Stimulated activated CD4-positive, alpha-beta T cell treated with anti-CD3 and anti-CD28 coated beads, Interleukin-4, amount 100 ng/mL, for 48 hours (primary cell): ENCODE results near the gene NT5DC3.

Experiments used
- DNase-seq, 2 donors: peaks; one replicate each; pipeline ENCODE4 v3.0.0-alpha.2; 2020; ENCODE audit warnings: low read depth in 2 of 2

The NT5DC3 gene

DNA sequence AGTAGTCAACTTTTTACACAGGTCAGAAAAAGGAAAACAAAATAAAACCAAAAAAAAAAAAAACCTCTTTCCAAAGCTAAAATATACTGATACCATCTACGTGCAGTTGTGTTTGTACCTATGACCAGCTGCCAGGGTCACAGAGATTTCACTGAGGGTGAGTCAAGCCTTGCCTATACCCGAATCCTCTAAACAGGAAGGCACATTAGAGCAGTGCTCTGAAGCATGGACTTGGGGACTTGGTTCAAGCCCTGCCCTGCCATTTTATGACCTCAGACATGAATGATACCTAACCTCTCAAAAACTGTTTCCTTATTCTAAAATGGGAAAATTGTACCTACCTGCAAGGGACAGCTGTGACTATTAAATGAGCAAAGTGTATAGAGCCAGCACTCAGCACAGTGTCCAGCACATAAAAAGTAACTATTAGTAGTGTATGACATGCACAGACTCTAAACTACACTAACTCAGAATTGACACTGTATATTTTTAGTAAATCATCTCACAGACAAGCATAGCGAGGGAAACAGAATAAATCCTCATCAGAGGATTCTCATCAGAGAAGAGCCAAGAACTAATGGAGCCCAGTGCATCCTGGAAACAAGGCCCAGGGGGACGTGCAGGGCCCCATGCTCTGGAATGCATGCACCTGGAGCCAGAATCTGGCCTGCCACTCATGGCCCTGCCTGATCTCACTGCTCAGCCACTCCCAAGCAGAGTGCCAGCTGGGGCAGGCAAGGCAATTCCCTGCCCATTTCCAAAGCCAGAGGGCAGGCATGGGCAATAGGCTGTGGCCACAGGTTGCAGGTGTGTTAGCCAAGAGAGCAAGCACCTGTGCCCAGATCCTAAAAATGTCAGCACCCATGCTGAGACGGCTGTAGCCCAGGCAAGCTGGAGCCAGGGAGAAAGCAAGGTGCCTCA lies 57.0 kb downstream of the NT5DC3 start:
- DNase-seq = no peak

DNA sequence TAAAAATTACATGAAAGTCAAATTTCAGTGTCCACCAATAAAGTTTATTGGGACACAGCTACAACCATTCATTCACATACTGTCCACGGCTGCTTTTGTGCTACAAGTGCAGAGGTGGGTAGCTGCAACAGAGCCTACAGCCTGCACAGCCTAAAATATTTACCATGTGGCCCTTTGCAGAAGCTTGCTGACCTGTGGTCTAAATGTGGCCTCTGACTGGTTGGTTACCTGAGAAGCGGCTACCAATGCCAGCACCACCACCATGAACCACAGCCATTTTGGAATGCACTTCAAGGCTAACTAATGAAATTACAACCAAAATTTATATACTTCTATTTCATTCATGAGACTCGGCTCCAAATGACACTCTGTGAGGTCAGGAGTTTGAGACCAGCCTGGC lies 58.6 kb downstream of the NT5DC3 start:
- no peak for DNase-seq

- DNase-seq = no peak
Observed at GRCh38 chr12:103780992-103781391, 60.0 kb downstream of the NT5DC3 start.

- no peak for DNase-seq
Observed at GRCh38 chr12:103780093-103780440, 61.0 kb downstream of the NT5DC3 start.

- DNase-seq = no peak
Observed at GRCh38 chr12:103779410-103780092, 61.5 kb downstream of the NT5DC3 start.

GRCh38 chr12:103778781-103779180 lies 62.3 kb downstream of the NT5DC3 start:
- no peak for DNase-seq

DNA sequence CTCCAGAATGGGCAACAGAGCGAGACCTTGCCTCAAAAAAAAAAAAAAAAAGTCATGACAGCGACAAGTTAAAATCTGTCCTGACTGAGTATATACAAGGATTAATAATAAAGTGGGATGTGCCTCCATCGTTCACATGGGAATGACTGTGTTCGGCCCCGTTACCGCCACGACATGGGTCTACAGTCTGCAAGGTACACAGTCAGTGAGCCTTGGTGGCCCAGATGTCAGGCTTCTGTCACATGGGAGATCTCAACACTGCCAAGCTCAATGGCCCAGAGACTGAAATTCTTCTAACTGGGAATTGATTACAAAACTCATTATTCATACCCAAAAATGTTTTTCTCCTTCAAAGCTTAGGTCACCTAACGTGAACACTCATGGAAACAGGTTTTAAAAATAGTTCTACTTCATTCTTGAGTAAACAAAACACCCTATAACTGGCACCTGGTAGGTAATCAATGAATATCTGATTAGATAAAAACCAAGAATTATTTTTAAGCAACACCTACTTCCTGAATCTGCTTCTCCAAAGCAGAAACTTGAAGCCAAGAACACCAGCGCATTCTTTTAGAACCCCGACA lies 66.0 kb downstream of the NT5DC3 start:
- DNase-seq = no peak

DNA sequence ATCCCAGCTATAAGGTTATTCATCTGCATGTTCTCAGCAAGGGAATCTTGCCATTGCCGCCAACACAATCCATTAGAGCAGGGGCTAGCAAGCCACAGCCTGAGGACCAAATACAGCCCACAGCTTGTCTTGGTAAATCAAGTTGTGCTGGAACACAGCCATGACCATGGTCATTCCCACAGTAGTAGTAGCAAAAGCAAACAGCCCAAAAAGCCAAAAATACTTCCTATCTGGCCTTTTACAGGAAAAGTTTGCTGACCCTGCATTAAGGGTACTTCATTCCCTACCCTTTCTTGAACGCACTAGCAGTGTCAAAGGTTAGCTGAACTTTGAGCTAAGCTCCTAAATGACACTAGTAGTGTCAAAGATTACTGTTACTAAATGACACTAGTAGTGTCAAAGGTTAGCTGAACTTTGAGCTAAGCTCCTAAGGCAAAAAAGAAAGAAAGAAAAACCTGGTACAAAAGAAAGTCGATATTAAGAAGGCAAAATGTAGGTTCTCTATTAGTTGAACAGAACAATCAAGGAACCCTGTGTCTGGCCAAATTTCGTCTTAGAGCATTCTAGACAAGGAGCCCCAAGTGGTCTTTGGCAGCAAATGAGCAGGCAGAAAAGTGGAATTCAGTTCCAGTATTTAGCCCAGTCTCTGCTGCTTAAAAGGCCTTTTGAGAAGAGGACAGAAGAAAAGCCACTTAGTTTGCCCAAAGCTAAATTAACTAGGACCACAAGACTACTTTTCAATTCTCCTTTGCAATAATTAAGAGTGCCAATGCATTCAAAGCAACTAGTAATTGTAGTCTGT lies 67.7 kb downstream of the NT5DC3 start:
- DNase-seq = no peak

DNA sequence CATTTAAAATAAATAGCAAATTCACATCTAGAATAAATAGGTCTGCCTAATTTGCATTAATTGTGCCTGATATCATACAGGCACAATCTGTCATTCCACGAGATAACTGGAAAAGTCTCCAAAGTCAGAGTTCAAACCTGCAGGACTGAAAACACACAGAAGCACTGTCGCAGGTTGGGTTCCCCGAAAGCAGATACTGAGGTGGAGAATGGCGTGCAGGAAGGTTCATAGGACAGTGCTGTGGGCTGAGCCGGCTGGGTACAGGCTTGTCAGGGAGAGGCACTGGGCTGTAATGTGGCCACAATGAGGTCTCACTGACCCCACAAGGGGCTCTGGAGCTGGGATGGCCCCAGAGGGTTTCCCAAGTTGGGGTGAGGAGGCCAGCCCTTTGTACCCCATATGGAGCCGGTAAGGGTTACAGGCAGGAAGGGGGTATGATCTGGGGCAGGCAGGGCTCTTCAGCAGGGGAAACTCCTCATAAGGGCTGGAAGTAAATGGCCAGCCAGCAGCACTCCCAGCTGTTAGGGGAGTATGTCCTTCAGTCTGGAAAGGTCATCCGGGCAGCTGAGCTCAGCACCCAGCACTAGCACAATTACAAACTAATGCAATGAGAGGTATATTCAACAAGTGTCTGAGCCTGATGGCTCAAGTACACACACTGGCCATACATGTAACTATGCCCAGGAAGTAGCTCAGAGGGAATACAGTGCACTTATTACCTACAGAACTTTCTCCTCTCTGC lies 68.5 kb downstream of the NT5DC3 start:
- DNase-seq = no peak

DNA sequence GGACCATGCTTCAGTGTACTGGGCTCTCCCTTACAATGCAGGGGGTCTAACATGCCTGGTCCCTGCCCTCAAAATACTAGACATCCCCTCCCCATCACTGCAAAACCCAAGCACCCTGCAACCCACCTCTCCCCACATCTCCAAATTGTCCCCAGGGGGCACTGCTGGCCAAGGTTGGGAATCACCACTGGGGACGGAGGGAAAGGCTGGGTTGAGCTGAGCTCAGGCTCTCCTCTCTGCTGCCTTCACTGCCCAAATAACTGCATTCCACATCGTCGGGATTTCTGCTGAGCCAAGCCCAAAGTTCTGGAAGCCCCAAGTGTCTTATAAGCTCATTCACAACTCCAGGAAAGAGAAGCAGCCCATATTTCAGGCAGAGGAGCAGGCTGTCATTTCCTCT lies 69.6 kb downstream of the NT5DC3 start:
- DNase-seq = no peak

- no peak for DNase-seq
Observed at GRCh38 chr12:103769240-103769945, 71.6 kb downstream of the NT5DC3 start.

DNA sequence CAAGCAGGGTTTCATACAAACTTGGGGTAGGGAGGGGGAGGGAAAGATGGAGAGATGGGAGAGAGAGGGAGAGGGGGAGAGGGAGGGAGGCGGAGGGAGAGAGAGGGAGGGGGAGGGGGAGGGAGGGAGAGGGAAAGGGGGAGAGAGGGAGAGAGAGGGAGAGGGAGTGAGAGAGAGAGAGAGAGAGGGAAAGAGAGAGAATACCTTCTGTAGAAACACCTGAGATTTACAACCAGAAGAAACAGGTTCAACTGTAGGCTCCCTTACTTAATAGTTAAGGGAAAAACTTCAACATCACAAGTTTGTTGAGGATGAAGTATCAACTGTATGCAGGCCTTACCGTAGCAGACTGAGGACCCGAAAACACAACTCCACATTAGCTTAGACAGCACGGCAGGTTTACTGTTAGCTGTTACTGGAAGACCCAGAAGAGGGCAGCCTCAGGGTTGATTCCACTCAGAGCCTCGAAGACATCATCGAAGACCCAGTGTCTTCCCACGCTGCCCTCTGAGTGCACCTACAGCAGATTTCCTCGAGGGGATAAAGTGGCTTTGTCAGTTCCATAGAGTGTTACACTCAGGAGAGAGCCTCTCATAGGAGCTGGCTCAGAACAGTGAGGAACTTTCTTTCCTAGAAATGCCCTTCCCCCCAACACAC lies 72.4 kb downstream of the NT5DC3 start:
- DNase-seq = no peak

DNA sequence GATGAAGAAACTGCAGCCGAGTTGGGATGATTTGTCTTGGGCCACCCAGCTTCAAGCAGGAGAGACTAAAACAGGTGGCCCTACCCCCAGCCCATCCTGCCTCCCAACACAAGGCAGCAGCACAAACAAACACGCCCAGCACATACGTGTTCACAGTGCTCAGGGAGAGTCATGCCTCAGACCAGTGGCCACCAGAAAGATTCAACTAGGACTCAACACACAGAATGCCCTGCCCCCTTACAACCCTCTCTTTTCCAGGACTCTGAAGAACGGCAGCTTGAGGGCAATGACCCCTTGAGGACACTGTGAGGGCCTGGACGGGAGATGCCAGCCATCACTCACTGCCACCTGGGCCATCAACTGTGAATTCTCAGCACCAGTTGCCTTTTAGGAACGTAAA lies 75.0 kb downstream of the NT5DC3 start:
- DNase-seq = no peak

DNA sequence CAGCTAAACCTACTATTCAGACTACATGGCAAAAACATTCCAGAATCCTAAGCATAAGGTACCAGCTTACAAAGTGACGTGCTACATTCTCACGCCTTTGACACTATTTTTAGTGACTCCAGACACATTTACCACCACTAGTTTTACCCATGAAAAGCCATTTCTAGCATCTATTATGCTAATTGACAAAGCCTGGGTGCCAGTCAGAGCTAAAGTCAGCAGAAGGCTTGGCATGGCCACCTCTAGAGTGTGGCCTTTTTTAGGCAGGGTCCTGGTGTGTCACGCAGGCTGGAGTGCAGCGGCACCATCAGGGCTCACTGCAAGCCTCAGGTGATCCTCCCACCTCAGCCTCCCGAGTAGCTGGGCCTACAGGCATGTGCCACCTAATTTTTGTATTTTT lies 75.7 kb downstream of the NT5DC3 start:
- no peak for DNase-seq

GRCh38 chr12:103762473-103762872 lies 78.6 kb downstream of the NT5DC3 start:
- no peak for DNase-seq

DNA sequence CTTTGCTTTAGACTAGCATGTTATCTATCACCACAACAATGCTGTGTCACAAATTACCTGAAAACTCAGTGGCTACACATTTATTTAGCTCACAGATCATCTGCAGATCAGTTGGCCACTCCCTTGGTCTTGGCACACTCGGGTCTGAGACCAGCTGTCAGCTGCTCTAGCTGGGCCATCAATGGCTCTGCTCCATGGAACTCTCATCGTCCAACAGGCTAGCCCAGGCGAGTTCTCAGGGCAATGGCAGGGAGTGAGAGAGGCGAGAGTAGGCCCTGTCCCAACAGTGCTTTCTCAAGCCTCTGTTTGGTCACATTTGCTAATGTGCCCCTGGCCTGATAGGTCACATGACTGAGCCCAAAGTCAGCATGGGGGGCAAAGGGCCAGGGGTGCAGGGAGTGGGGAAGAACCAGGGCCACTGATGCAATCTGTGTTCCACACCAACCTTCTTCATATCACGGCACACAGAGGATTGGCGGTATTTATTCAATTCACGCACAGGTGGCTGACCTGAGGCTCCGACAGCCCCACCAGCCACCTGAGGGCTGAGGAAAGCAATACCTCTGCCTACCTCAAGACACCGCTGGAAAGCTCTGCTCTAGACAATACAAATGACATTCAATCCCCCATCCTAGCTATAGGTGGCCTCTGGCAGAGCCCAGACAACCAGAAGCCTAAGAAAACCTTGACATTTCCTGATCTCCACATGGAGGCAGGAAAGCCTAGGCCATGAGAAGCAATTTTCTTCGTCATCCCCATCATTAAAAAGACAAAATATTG lies 82.5 kb downstream of the NT5DC3 start:
- DNase-seq = no peak

DNA sequence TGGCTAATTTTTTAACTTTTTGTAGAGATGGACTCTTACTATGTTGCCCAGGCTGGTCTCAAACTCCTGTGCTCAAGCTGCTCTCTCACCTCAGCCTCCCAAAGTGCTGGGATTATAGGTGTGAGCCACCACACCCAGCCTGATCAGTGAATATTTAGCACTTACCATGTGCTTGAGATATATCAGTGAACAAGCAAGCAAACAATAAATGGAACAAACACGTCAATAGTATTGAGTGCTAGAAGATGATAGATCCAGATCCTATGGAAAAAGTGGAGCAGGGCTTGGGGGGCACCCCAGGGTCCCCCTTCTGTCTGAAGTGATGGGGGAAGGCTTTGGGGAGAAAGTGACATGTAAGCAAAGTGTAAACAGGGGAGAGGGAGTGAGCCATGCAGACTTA lies 83.8 kb downstream of the NT5DC3 start:
- DNase-seq = no peak

- DNase-seq = no peak
Observed at GRCh38 chr12:103756443-103756842, 84.6 kb downstream of the NT5DC3 start.

GRCh38 chr12:103755425-103755824 lies 85.6 kb downstream of the NT5DC3 start:
- DNase-seq = no peak
